NT2/D1 (cell line): ENCODE data around the gene PPP2R1B.

Experiments
- DNase-seq: peaks from one replicate; pipeline ENCODE4 v3.0.0-alpha.2; 2011; ENCODE audit warnings: low read depth, low spot score
- H3K27me3 ChIP-seq: 2 replicates; pipeline ENCODE4 v1.6.0; 2011; ENCODE audit warnings: mild to moderate bottlenecking; ENCODE audit not compliant: insufficient read length, insufficient read depth
- H3K36me3 ChIP-seq: 2 replicates; pipeline ENCODE4 v1.6.1; 2011; ENCODE audit warnings: mild to moderate bottlenecking, low read length, mixed read lengths; ENCODE audit not compliant: insufficient read depth, insufficient read length
- H3K4me1 ChIP-seq: 2 replicates; pipeline ENCODE4 v1.5.1; 2011; ENCODE audit not compliant: insufficient read depth, insufficient read length
- H3K4me3 ChIP-seq: 2 replicates; pipeline ENCODE4 v1.5.1; 2011; ENCODE audit warnings: low read depth; ENCODE audit not compliant: insufficient read length
- H3K9ac ChIP-seq: 2 replicates; pipeline ENCODE4 v1.6.0; 2011; ENCODE audit warnings: low read depth; ENCODE audit not compliant: insufficient read length
- H3K9me3 ChIP-seq: 2 replicates; pipeline ENCODE4 v1.5.1; 2011; ENCODE audit warnings: mild to moderate bottlenecking, low read length; ENCODE audit not compliant: insufficient read depth
- SUZ12 ChIP-seq: IDR thresholded peaks from 2 replicates; pipeline ENCODE4 v1.6.1; 2011; ENCODE audit not compliant: insufficient read length, insufficient read depth; ENCODE audit errors: extremely low read depth
- YY1 ChIP-seq: IDR thresholded peaks from 2 replicates; pipeline ENCODE4 v1.6.1; 2011; ENCODE audit not compliant: insufficient read length, insufficient read depth
- ZNF274 ChIP-seq: IDR thresholded peaks from 2 replicates; pipeline ENCODE4 v1.6.1; 2011; ENCODE audit warnings: mild to moderate bottlenecking, low read depth, low read length

Gene PPP2R1B

GRCh38 chr11:111761036-111761435 lies 5.2 kb downstream of the PPP2R1B start:
- Histone ChIP-seq H3K9ac (no peak overlapping the region), H3K27me3 (no peaks in the 10 kb centered on the region), H3K4me1 (no peaks in the 10 kb centered on the region), H3K9me3 (no peaks in the 10 kb centered on the region), H3K4me3 (no peak overlapping the region), H3K36me3 (peaks cover 69% of the 10 kb centered on the region)
- DNase-seq, result no peak
- no peak for TF ChIP-seq SUZ12
- TF ChIP-seq YY1, result no peak
- TF ChIP-seq ZNF274, result no peak

GRCh38 chr11:111759778-111760407 lies 6.3 kb downstream of the PPP2R1B start:
- no peak overlapping the region for H3K4me3 ChIP-seq
- no peaks in the 10 kb centered on the region for H3K4me1 ChIP-seq
- H3K27me3 ChIP-seq, result no peaks in the 10 kb centered on the region
- TF ChIP-seq ZNF274 (no peak), YY1 (no peak), SUZ12 (no peak)
- no peak overlapping the region for H3K9ac ChIP-seq
- no peak for DNase-seq
- H3K36me3 ChIP-seq, result peaks cover 73% of the 10 kb centered on the region
- no peaks in the 10 kb centered on the region for H3K9me3 ChIP-seq

GRCh38 chr11:111759376-111759775 lies 6.8 kb downstream of the PPP2R1B start:
- no peak for DNase-seq

GRCh38 chr11:111756097-111756496 lies 10.1 kb downstream of the PPP2R1B start:
- H3K4me3 ChIP-seq, result no peak overlapping the region
- no peaks in the 10 kb centered on the region for H3K4me1 ChIP-seq
- peaks cover 66% of the 10 kb centered on the region for H3K36me3 ChIP-seq
- no peak for DNase-seq
- no peaks in the 10 kb centered on the region for H3K27me3 ChIP-seq
- H3K9me3 ChIP-seq, result no peaks in the 10 kb centered on the region
- TF ChIP-seq SUZ12, result no peak
- no peak for TF ChIP-seq YY1
- TF ChIP-seq ZNF274, result no peak
- no peak overlapping the region for H3K9ac ChIP-seq

More at GRCh38 chr11:111759376-111759775, 6.8 kb downstream of the PPP2R1B start:
- no peaks in the 10 kb centered on the region for H3K9me3 ChIP-seq
- no peak overlapping the region for H3K4me3 ChIP-seq
- H3K4me1 ChIP-seq, result no peaks in the 10 kb centered on the region
- H3K36me3 ChIP-seq, result peaks cover 72% of the 10 kb centered on the region
- TF ChIP-seq SUZ12 (no peak), ZNF274 (no peak)
- no peaks in the 10 kb centered on the region for H3K27me3 ChIP-seq
- no peak overlapping the region for H3K9ac ChIP-seq

- no peak for TF ChIP-seq ZNF274
- no peak for TF ChIP-seq YY1
- no peak for TF ChIP-seq SUZ12
- Histone ChIP-seq H3K4me3 (no peak overlapping the region), H3K9ac (no peak overlapping the region), H3K4me1 (no peaks in the 10 kb centered on the region), H3K36me3 (peaks cover 62% of the 10 kb centered on the region), H3K9me3 (no peaks in the 10 kb centered on the region), H3K27me3 (no peaks in the 10 kb centered on the region)
- DNase-seq, result no peak
Observed at GRCh38 chr11:111749646-111750045, 16.5 kb downstream of the PPP2R1B start.

- Histone ChIP-seq H3K9ac (no peak overlapping the region), H3K9me3 (no peaks in the 10 kb centered on the region), H3K36me3 (peaks cover 62% of the 10 kb centered on the region), H3K27me3 (no peaks in the 10 kb centered on the region), H3K4me1 (no peaks in the 10 kb centered on the region), H3K4me3 (no peak overlapping the region)
- no peak for DNase-seq
- no peak for TF ChIP-seq YY1
- no peak for TF ChIP-seq SUZ12
- no peak for TF ChIP-seq ZNF274
Observed at GRCh38 chr11:111748035-111748804, 18.0 kb downstream of the PPP2R1B start.

GRCh38 chr11:111745719-111746504 lies 20.3 kb downstream of the PPP2R1B start:
- TF ChIP-seq SUZ12 (no peak), YY1 (no peak), ZNF274 (no peak)
- no peaks in the 10 kb centered on the region for H3K4me1 ChIP-seq
- H3K36me3 ChIP-seq, result peaks cover 68% of the 10 kb centered on the region
- no peak overlapping the region for H3K9ac ChIP-seq
- no peak overlapping the region for H3K4me3 ChIP-seq
- H3K27me3 ChIP-seq, result no peaks in the 10 kb centered on the region
- H3K9me3 ChIP-seq, result no peaks in the 10 kb centered on the region
- DNase-seq, result no peak
